Measurements from ENCODE around the gene DNM3.

- TF ChIP-seq, protein P1, sequence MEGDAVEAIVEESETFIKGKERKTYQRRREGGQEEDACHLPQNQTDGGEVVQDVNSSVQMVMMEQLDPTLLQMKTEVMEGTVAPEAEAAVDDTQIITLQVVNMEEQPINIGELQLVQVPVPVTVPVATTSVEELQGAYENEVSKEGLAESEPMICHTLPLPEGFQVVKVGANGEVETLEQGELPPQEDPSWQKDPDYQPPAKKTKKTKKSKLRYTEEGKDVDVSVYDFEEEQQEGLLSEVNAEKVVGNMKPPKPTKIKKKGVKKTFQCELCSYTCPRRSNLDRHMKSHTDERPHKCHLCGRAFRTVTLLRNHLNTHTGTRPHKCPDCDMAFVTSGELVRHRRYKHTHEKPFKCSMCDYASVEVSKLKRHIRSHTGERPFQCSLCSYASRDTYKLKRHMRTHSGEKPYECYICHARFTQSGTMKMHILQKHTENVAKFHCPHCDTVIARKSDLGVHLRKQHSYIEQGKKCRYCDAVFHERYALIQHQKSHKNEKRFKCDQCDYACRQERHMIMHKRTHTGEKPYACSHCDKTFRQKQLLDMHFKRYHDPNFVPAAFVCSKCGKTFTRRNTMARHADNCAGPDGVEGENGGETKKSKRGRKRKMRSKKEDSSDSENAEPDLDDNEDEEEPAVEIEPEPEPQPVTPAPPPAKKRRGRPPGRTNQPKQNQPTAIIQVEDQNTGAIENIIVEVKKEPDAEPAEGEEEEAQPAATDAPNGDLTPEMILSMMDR (IDR thresholded peaks at IDR 0.05), result no peak
- no peak for TF ChIP-seq POLR2AphosphoS5 (IDR thresholded peaks at IDR 0.05)
These were observed 9.5 kb downstream of the DNM3 start for GRCh38 chr1:171850651-171851350.
